Stomach (tissue), 9 donors: ENCODE measurements around the gene UBXN4. TPM values are rescaled to one million over a fixed set of nuclear protein-coding genes. Genes with fewer than 3 reads are reported as not detected.
A peak's percentile ranks its signal among the peaks of the same experiment; 100 is the strongest.

Experiments used
- DNase-seq, 2 donors: peaks; one replicate each; pipeline versions ENCODE4 v3.0.0 to v3.0.0-alpha.2; 2013 to 2019
- H3K27ac ChIP-seq, 5 donors: fragments of 200-600 bp in 4 of 5; sonication (generic) in 4 of 5; one replicate each; pipeline ENCODE4 v1.5.1; 2013 to 2019; ENCODE audit warnings: mild to moderate bottlenecking in 1 of 5, moderate library complexity in 1 of 5
- H3K27me3 ChIP-seq, 3 donors: fragments of 200-600 bp; sonication (generic); one replicate each; pipeline ENCODE4 v1.5.1; 2017 to 2019; ENCODE audit warnings: mixed run types in 1 of 3
- H3K36me3 ChIP-seq, 4 donors: fragments of 200-600 bp; sonication (generic); 1 replicate in 3 of 4; 2 replicates in 1 of 4; pipeline ENCODE4 v1.5.1; 2016 to 2019
- H3K4me1 ChIP-seq, 4 donors: fragments of 200-600 bp; sonication (generic); one replicate each; pipeline ENCODE4 v1.5.1; 2016 to 2019
- H3K4me3 ChIP-seq, 4 donors: fragments of 200-600 bp; sonication (generic) in 3 of 4; one replicate each; pipeline ENCODE4 v1.5.1; 2016 to 2019; ENCODE audit warnings: mild to moderate bottlenecking in 1 of 4
- H3K9me3 ChIP-seq, 4 donors: fragments of 200-600 bp; sonication (generic); one replicate each; pipeline ENCODE4 v1.5.1; 2016 to 2019
- EP300 ChIP-seq: sonication (generic); formaldehyde crosslinking; IDR thresholded peaks from one replicate; pipeline ENCODE4 v1.6.1; 2017; ENCODE audit warnings: antibody characterized with exemption
- POLR2A ChIP-seq, 4 donors: fragments of 450-650 bp; IDR thresholded peaks; one replicate each; pipeline ENCODE4 v1.6.1; 2016; ENCODE audit warnings: antibody characterized with exemption in 4 of 4, control low read depth in 2 of 4, mild to moderate bottlenecking in 1 of 4, moderate library complexity in 1 of 4
- POLR2AphosphoS5 ChIP-seq, 3 donors: sonication (generic); formaldehyde crosslinking; IDR thresholded peaks; one replicate each; pipeline ENCODE4 v1.6.1; 2016; ENCODE audit warnings: antibody characterized with exemption in 3 of 3
- WGBS, 5 donors: extraction: QIAGEN DNeasy Blood & Tissue Kit in 3 of 5; methylation state at CpG; one replicate each; pipeline versions ENCODE4 v1.1.5 to v1.1.7; 2013 to 2018; 5-methylcytosine and 5-hydroxymethylcytosine counted together
- intact Hi-C: fragments of 100-400 bp; cut with DNase I; formaldehyde crosslinking; loops from one replicate; pipeline ENCODE4 v1.15.1; 2023; ENCODE audit warnings: low total_unique reads
- polyA plus RNA-seq, 3 donors: library from polyadenylated mRNA; stranded (reverse); fragments of 200-250 nt; gene quantifications; one replicate each; pipeline ENCODE4 v1.2.3, GENCODE V29; 2013
- total RNA-seq, 5 donors: library from RNA; depleted of rRNA; stranded (reverse); fragments of >200 nt; gene quantifications; one replicate each; pipeline versions ENCODE4 v1.1.0 to v1.2.3, GENCODE V29; 2014 to 2016
- TF ChIP-seq, protein P1 (sequence below), 7 experiments: fragments of 450-650 bp in 4 of 7; fragments of 200-600 bp in 3 of 7; sonication (generic) in 3 of 7; IDR thresholded peaks; one replicate each; pipeline ENCODE4 v1.5.1; 2016 to 2019; ENCODE audit warnings: antibody characterized with exemption in 7 of 7, control low read depth in 2 of 7, mild to moderate bottlenecking in 1 of 7
- donor health status: healthy with polysubstance abuse.
- donor health status: Bipolar disorder and iron deficiency.
- donor health status: healthy.

Gene UBXN4
- total and polyA plus RNA-seq, 8 donors = 18.8 to 296 (median 50.9) TPM

DNA sequence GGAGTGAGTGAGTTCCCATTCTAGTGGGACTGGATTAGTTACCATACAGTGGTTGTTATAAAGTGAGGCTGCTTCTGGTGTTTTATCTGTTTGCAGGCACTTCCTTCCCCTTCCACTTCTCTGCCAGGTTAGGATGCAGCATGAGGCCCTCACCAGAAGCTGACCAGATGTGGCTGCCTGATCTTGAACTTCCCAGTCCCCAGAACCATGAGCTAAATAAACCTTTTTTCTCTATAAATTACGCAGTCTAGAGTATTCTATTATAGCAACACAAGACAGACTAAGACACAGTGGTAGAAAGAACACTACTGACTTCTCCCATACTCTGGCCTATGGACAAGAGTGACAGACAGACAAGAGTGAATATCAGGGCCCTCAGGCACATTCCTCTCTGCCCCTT, 81.2 kb downstream of the UBXN4 start:
- H3K27me3 ChIP-seq = no peaks in the 10 kb centered on the region
- intact Hi-C loops = no loop called here
- no peaks in the 10 kb centered on the region for H3K36me3 ChIP-seq
- 88 to 95% (median 91%) methylated on average over 1 of the region's 1 CpG for WGBS, 5 donors
- H3K27ac ChIP-seq = no peak overlapping the region
- no peaks in the 10 kb centered on the region for H3K4me1 ChIP-seq
- no peak for DNase-seq
- peaks cover 0 to 14% (median 8%) of the 10 kb centered on the region in 4 donors for H3K9me3 ChIP-seq
- TF ChIP-seq POLR2A (IDR thresholded peaks at IDR 0.05) (no peak), POLR2AphosphoS5 (IDR thresholded peaks at IDR 0.05) (no peak), EP300 (no peak)
- TF ChIP-seq, protein P1, sequence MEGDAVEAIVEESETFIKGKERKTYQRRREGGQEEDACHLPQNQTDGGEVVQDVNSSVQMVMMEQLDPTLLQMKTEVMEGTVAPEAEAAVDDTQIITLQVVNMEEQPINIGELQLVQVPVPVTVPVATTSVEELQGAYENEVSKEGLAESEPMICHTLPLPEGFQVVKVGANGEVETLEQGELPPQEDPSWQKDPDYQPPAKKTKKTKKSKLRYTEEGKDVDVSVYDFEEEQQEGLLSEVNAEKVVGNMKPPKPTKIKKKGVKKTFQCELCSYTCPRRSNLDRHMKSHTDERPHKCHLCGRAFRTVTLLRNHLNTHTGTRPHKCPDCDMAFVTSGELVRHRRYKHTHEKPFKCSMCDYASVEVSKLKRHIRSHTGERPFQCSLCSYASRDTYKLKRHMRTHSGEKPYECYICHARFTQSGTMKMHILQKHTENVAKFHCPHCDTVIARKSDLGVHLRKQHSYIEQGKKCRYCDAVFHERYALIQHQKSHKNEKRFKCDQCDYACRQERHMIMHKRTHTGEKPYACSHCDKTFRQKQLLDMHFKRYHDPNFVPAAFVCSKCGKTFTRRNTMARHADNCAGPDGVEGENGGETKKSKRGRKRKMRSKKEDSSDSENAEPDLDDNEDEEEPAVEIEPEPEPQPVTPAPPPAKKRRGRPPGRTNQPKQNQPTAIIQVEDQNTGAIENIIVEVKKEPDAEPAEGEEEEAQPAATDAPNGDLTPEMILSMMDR (IDR thresholded peaks at IDR 0.05) = no peak
- no peak overlapping the region for H3K4me3 ChIP-seq

DNA sequence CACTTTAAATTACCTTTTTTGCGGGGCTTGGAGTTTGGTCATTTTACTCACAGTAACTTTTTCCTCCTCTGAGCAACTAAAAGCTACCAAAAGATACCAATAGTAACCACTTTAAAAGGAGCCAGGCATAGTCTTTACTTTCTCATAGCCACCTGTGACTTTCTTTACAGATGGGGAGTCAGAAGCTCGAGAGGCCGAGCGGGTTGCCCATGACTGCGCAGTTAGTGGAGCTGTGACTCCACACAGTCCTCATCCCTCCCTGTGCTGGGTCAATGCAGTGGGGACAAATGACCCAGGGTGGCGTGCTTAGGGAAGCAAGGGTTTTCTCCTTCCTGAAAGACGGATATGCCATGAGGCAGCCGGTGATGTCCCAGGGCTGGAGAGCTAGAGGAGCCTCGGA, 83.5 kb downstream of the UBXN4 start:
- H3K36me3 ChIP-seq = no peaks in the 10 kb centered on the region
- no peak for TF ChIP-seq EP300
- TF ChIP-seq, protein P1 (IDR thresholded peaks at IDR 0.05) = no peak
- no peak for TF ChIP-seq POLR2AphosphoS5 (IDR thresholded peaks at IDR 0.05)
- no peak for TF ChIP-seq POLR2A (IDR thresholded peaks at IDR 0.05)

DNA sequence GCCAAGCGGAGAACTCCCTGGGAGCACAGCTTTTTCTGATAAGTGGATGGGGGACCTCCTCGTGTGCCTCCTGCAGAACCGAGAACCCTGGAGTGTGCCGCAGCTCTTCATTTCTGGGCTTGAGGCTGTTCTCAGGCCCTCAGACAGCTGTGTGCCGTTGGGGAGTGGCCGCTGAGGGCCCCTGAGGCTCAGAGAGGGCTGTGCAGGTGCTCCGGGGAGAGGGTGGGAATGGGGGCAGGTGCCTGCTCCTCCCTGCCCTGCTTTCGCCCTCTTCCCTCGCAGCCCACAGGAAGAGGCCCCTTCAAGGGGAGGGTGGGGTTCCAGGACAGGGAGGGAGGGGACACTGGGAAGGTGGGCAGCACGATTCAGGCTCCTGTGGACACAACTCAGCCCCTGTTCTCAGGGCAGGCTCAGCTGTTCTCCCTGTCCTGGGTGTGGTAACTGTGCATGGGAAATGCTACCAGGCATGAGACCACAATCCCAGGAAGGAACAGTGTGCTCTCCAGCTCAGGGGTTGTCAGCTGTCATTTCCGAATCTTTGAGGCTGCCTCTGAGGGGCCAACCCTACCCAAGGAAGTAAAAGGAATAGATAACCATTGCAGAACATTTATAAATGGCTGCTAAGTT, 84.0 kb downstream of the UBXN4 start:
- TF ChIP-seq, protein P1 (IDR thresholded peaks at IDR 0.05) = no peak
- TF ChIP-seq POLR2AphosphoS5 (IDR thresholded peaks at IDR 0.05) (no peak), EP300 (no peak), POLR2A (IDR thresholded peaks at IDR 0.05) (no peak)
- DNase-seq = peak in 1 of 2 donors; percentile 30
- 29 to 35% (median 33%) methylated on average over 4 to 11 of the region's 11 CpGs for WGBS, 5 donors
- Histone ChIP-seq H3K27me3 (no peaks in the 10 kb centered on the region), H3K27ac (no peak overlapping the region), H3K4me3 (no peak overlapping the region), H3K4me1 (no peaks in the 10 kb centered on the region), H3K9me3 (peaks cover 0 to 14% (median 8%) of the 10 kb centered on the region in 4 donors), H3K36me3 (no peaks in the 10 kb centered on the region)
- intact Hi-C loops = no loop called here

More for the DNA sequence above, 83.5 kb downstream of the UBXN4 start:
- intact Hi-C loops = no loop called here
- no peaks in the 10 kb centered on the region for H3K4me1 ChIP-seq
- H3K27ac ChIP-seq = no peak overlapping the region
- H3K9me3 ChIP-seq = peaks cover 0 to 14% (median 8%) of the 10 kb centered on the region in 4 donors
- H3K4me3 ChIP-seq = no peak overlapping the region
- WGBS, 5 donors = 77 to 91% (median 78%) methylated on average over 8 to 9 of the region's 9 CpGs
- no peak for DNase-seq
- H3K27me3 ChIP-seq = no peaks in the 10 kb centered on the region

DNA sequence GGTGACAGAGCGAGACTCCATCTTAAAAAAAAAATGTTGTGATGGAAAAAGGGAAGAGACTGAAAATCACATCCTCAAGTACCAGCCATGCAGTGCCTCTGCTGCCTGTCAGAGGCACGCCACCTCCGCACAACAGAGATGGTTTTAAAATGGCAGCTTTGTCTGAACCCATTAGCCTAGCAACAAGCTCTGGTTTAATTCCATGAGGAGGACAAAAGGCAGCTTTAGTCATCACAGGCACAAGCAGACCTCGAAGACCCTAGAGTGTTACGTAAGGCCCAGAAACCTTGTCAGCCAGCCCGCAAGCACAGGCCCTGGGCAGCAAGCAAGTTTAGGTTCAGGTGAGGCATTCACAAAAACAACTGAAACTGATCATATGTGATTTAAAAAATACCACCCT, 84.9 kb downstream of the UBXN4 start:
- 88 to 96% (median 92%) methylated on average over 6 of the region's 6 CpGs for WGBS, 5 donors

More for the DNA sequence above, 84.9 kb downstream of the UBXN4 start:
- Histone ChIP-seq H3K27me3 (no peaks in the 10 kb centered on the region), H3K4me1 (peaks cover 0 to 5% (median 0%) of the 10 kb centered on the region in 4 donors), H3K9me3 (peaks cover 0 to 14% (median 8%) of the 10 kb centered on the region in 4 donors), H3K36me3 (no peaks in the 10 kb centered on the region), H3K27ac (no peak overlapping the region), H3K4me3 (no peak overlapping the region)
- no peak for DNase-seq
- no peak for TF ChIP-seq EP300
- intact Hi-C loops = no loop called here
